Measurements from ENCODE around the gene C1QTNF12.

The C1QTNF12 gene

GRCh38 chr1:1228596-1229321 lies 17.8 kb downstream of the C1QTNF12 start:
- no peak overlapping the region for H3K4me3 ChIP-seq (ENCODE audit: control insufficient read depth, low read depth, low read length)
- DNase-seq (ENCODE audit: low read depth) = no peak
- TF ChIP-seq CTCF (IDR thresholded peaks at IDR 0.05; ENCODE audit: control insufficient read depth, insufficient read depth, low read depth, low read length, missing control alignments) = no peak

- H3K4me3 ChIP-seq (ENCODE audit: control insufficient read depth, low read depth, low read length) = no peak overlapping the region
- DNase-seq (ENCODE audit: low read depth) = no peak
- no peak for TF ChIP-seq CTCF (IDR thresholded peaks at IDR 0.05; ENCODE audit: control insufficient read depth, insufficient read depth, low read depth, low read length, missing control alignments)
Measured at GRCh38 chr1:1228187-1228586, 18.3 kb downstream of the C1QTNF12 start.

GRCh38 chr1:1227386-1227785 lies 19.1 kb downstream of the C1QTNF12 start:
- no peak for TF ChIP-seq CTCF (IDR thresholded peaks at IDR 0.05; ENCODE audit: control insufficient read depth, insufficient read depth, low read depth, low read length, missing control alignments)
- H3K4me3 ChIP-seq (ENCODE audit: control insufficient read depth, low read depth, low read length) = no peak overlapping the region
- no peak for DNase-seq (ENCODE audit: low read depth)

GRCh38 chr1:1226566-1227362 lies 19.8 kb downstream of the C1QTNF12 start:
- no peak for TF ChIP-seq CTCF (IDR thresholded peaks at IDR 0.05; ENCODE audit: control insufficient read depth, insufficient read depth, low read depth, low read length, missing control alignments)
- no peak overlapping the region for H3K4me3 ChIP-seq (ENCODE audit: control insufficient read depth, low read depth, low read length)
- DNase-seq (ENCODE audit: low read depth) = no peak

GRCh38 chr1:1225913-1226312 lies 20.6 kb downstream of the C1QTNF12 start:
- H3K4me3 ChIP-seq (ENCODE audit: control insufficient read depth, low read depth, low read length) = no peak overlapping the region
- TF ChIP-seq CTCF (IDR thresholded peaks at IDR 0.05; ENCODE audit: control insufficient read depth, insufficient read depth, low read depth, low read length, missing control alignments) = no peak
- no peak for DNase-seq (ENCODE audit: low read depth)

- DNase-seq (ENCODE audit: low read depth) = no peak
- no peak overlapping the region for H3K4me3 ChIP-seq (ENCODE audit: control insufficient read depth, low read depth, low read length)
- TF ChIP-seq CTCF (IDR thresholded peaks at IDR 0.05; ENCODE audit: control insufficient read depth, insufficient read depth, low read depth, low read length, missing control alignments) = no peak
Measured at GRCh38 chr1:1225238-1225845, 21.2 kb downstream of the C1QTNF12 start.

Data from AG09309 (cell line).